CD4-positive, alpha-beta T cell (primary cell): Measurements from ENCODE around the gene DNAJB12. TPM values are rescaled to one million over a fixed set of nuclear protein-coding genes. Genes with fewer than 3 reads are reported as not detected.
"Not testable (repeated sequence)": the region's sequence is repeated elsewhere in the genome, so short reads cannot be mapped to it uniquely, and the experiment has no call there.

Source experiments
- ATAC-seq: fragments of 200-7000 bp; cut with Tn5 transposase; one replicate; pipeline ENCODE4 v1.10.0; 2022; ENCODE audit warnings: mild to moderate bottlenecking; ENCODE audit not compliant: poor library complexity
- CTCF ChIA-PET: fragments of 350-600 bp; sonication (Branson Sonifier 250); formaldehyde crosslinking; loops from one replicate; lab custom pipeline; 2021; ENCODE audit warnings: antibody characterized with exemption, inconsistent platforms; lab: Charles Lee
- POLR2A ChIA-PET: fragments of 350-600 bp; sonication (Branson Sonifier 250); formaldehyde crosslinking; loops from one replicate; lab custom pipeline; 2021; ENCODE audit warnings: antibody characterized with exemption, inconsistent platforms; lab: Charles Lee
- DNase-seq, 14 experiments: peaks; one replicate each; pipeline ENCODE4 v3.0.0-alpha.2; 2013 to 2020; ENCODE audit warnings: mixed read lengths in 2 of 14
- H3K27ac ChIP-seq, 2 donors: one replicate each; pipeline versions ENCODE4 v1.5.1 to v1.7.0; 2013; ENCODE audit warnings: low read length in 2 of 2, low read depth in 1 of 2, mild to moderate bottlenecking in 1 of 2
- H3K27me3 ChIP-seq, 2 experiments: 1 replicate in 1 of 2; 2 replicates in 1 of 2; pipeline versions ENCODE4 v1.6.1 to v1.7.0; 2013; ENCODE audit warnings: low read length in 2 of 2, control low read depth in 1 of 2, mild to moderate bottlenecking in 1 of 2, moderate library complexity in 1 of 2; ENCODE audit not compliant: insufficient read depth in 2 of 2, control insufficient read depth in 1 of 2
- H3K36me3 ChIP-seq: one replicate; pipeline ENCODE4 v1.6.1; 2013; ENCODE audit warnings: low read length, control low read depth; ENCODE audit not compliant: insufficient read depth
- H3K4me1 ChIP-seq: one replicate; pipeline ENCODE4 v1.6.1; 2013; ENCODE audit warnings: low read length, control low read depth; ENCODE audit not compliant: insufficient read depth
- H3K4me3 ChIP-seq: one replicate; pipeline ENCODE4 v1.5.1; 2013; ENCODE audit warnings: mild to moderate bottlenecking, low read length, moderate library complexity
- H3K9me3 ChIP-seq, 2 experiments: 1 replicate in 1 of 2; 2 replicates in 1 of 2; pipeline versions ENCODE4 v1.6.1 to v1.7.0; 2013; ENCODE audit warnings: low read length in 2 of 2, mild to moderate bottlenecking in 2 of 2, control low read depth in 1 of 2, moderate library complexity in 1 of 2; ENCODE audit not compliant: control insufficient read depth in 1 of 2, insufficient read depth in 1 of 2
- H3K27ac Mint-ChIP-seq: one replicate; pipeline ENCODE4 v1.8.0; 2020; ENCODE audit warnings: mixed read lengths
- H3K27me3 Mint-ChIP-seq: one replicate; pipeline ENCODE4 v1.8.0; 2021; ENCODE audit warnings: mixed read lengths
- H3K36me3 Mint-ChIP-seq: one replicate; pipeline ENCODE4 v1.8.0; 2021; ENCODE audit warnings: low read depth, mixed read lengths
- H3K4me1 Mint-ChIP-seq: one replicate; pipeline ENCODE4 v1.8.0; 2021; ENCODE audit warnings: low read depth, mixed read lengths
- H3K4me3 Mint-ChIP-seq: one replicate; pipeline ENCODE4 v1.8.0; 2020; ENCODE audit warnings: mild to moderate bottlenecking, mixed read lengths
- H3K9me3 Mint-ChIP-seq: one replicate; pipeline ENCODE4 v1.8.0; 2020; ENCODE audit warnings: mixed read lengths
- CTCF ChIP-seq: fragments of 200-600 bp; IDR thresholded peaks from one replicate; pipeline ENCODE4 v1.8.0; 2022; ENCODE audit warnings: antibody characterized with exemption, mild to moderate bottlenecking
- intact Hi-C, 2 experiments: fragments of 100-400 bp; cut with DNase I in 1 of 2; cut with micrococcal nuclease in 1 of 2; formaldehyde crosslinking; loops; one replicate each; pipeline versions ENCODE4 v1.15.1 to v1.9.0; 2023 to 2025; cut with DNase I, micrococcal nuclease
- polyA plus RNA-seq, 2 donors: library from polyadenylated mRNA; unstranded; fragments of 120-200 nt; gene quantifications; one replicate each; pipeline ENCODE4 v1.2.1, GENCODE V29; 2013
- total RNA-seq, 174 experiments: library from RNA in 2 of 174; stranded (reverse) in 2 of 174; gene quantifications; one replicate each; pipeline ENCODE4 v1.2.3 and lab custom pipeline; 2021 to 2026

Gene DNAJB12
- 10 to 100 TPM; 25.2 to 27.0 TPM for total RNA-seq
- 18.9 TPM for polyA plus RNA-seq (2013, experiment 1 of 2)
- 21.0 TPM for polyA plus RNA-seq (2013, experiment 2 of 2)
- total RNA-seq (lab: John Stamatoyannopoulos, UW), result 34.9 to 76.2 (median 49.6) reads per million in 172 experiments

- Mint-ChIP-seq H3K27me3 (no peaks in the 10 kb centered on the region), H3K27ac (peak within 1 kb of the TSS; percentile 92), H3K4me1 (peaks cover 47% of the 10 kb centered on the region), H3K4me3 (peak within 1 kb of the TSS; percentile 99), H3K9me3 (no peaks in the 10 kb centered on the region), H3K36me3 (peaks cover 43% of the 10 kb centered on the region)
- peak within 1 kb of the TSS; percentile 95 to 97 for H3K27ac ChIP-seq
- no peaks in the 10 kb centered on the region for H3K27me3 ChIP-seq
- peaks cover 28% of the 10 kb centered on the region for H3K4me1 ChIP-seq
- CTCF ChIA-PET, result interaction anchor here (0.8 to 1.6 kb wide), 4 partner anchors 10 to 742 kb away, joined by 3 to 5 read pairs (median 3); partner anchors contain the start of gene P4HA1
- POLR2A ChIA-PET, result interaction anchor here (0.6 to 1.8 kb wide), 10 partner anchors 10 to 741 kb away, joined by 3 to 8 read pairs (median 4); partner anchors contain the start of gene MCU
- ATAC-seq (peak; percentile 86), DNase-seq (peak; percentile 78 to 96 (median 88))
- intact Hi-C loops, result loop anchor here in 1 of 2 experiments (2.0 to 10.0 kb wide), 3 partner anchors 814 to 1140 kb away; partner anchors contain the start of genes ECD, FAM149B1 and PPP3CB
- no peak for TF ChIP-seq CTCF
- peaks cover 27% of the 10 kb centered on the region for H3K36me3 ChIP-seq
- no peaks in the 10 kb centered on the region for H3K9me3 ChIP-seq
- H3K4me3 ChIP-seq, result peak within 1 kb of the TSS; percentile 95
Measured at GRCh38 chr10:72354356-72355213, at the start of gene DNAJB12. Gene DNAJB12 (minus strand): TSS chr10:72354919. CDS start chr10:72354897, 22 bp downstream.

- H3K4me1 ChIP-seq, DNase-seq, H3K27me3 ChIP-seq, H3K27ac Mint-ChIP-seq, CTCF ChIA-PET, intact Hi-C loops, H3K36me3 ChIP-seq, H3K4me3 ChIP-seq, H3K4me1 Mint-ChIP-seq, H3K27ac ChIP-seq, H3K9me3 ChIP-seq, H3K27me3 Mint-ChIP-seq, H3K4me3 Mint-ChIP-seq, H3K9me3 Mint-ChIP-seq, ATAC-seq, POLR2A ChIA-PET: not testable (repeated sequence)
- H3K36me3 Mint-ChIP-seq, result peaks cover 38% of the 10 kb centered on the region
Measured at GRCh38 chr10:72395581-72395980, 40.9 kb upstream of the DNAJB12 start.

GRCh38 chr10:72392571-72392970 lies 37.9 kb upstream of the DNAJB12 start:
- ChIA-PET CTCF (interaction anchor here (0.6 kb wide), 1 partner anchor 969 kb away, joined by 3 read pairs; no protein-coding TSS in a partner anchor), POLR2A (no interaction called here)
- ATAC-seq (no peak), DNase-seq (no peak)
- H3K4me1 ChIP-seq, result no peaks in the 10 kb centered on the region
- H3K9me3 ChIP-seq, result no peaks in the 10 kb centered on the region
- Mint-ChIP-seq H3K36me3 (peaks cover 27% of the 10 kb centered on the region), H3K4me3 (no peak overlapping the region), H3K9me3 (no peaks in the 10 kb centered on the region), H3K4me1 (no peaks in the 10 kb centered on the region), H3K27me3 (no peaks in the 10 kb centered on the region), H3K27ac (no peak overlapping the region)
- intact Hi-C loops, result no loop called here
- H3K36me3 ChIP-seq, result no peaks in the 10 kb centered on the region
- H3K27ac ChIP-seq, result no peak overlapping the region
- no peak for TF ChIP-seq CTCF
- no peaks in the 10 kb centered on the region for H3K27me3 ChIP-seq
- no peak overlapping the region for H3K4me3 ChIP-seq
